Suprapubic skin (tissue), 4 donors: Measurements from ENCODE around the gene NPC1L1. TPM values are rescaled to one million over a fixed set of nuclear protein-coding genes. Genes with fewer than 3 reads are reported as not detected.

Experiments used
- DNase-seq, 2 donors: peaks; one replicate each; pipeline ENCODE4 v3.0.0-alpha.2; 2019; ENCODE audit warnings: low spot score in 2 of 2
- H3K27ac ChIP-seq: fragments of 200-600 bp; sonication (generic); one replicate; pipeline ENCODE4 v1.5.1; 2019
- H3K27me3 ChIP-seq: fragments of 200-600 bp; sonication (generic); one replicate; pipeline ENCODE4 v1.5.1; 2019
- H3K36me3 ChIP-seq: fragments of 200-600 bp; sonication (generic); one replicate; pipeline ENCODE4 v1.5.1; 2019
- H3K4me1 ChIP-seq: fragments of 200-600 bp; sonication (generic); one replicate; pipeline ENCODE4 v1.5.1; 2019
- H3K4me3 ChIP-seq: fragments of 200-600 bp; sonication (generic); one replicate; pipeline ENCODE4 v1.5.1; 2019; ENCODE audit warnings: mild to moderate bottlenecking
- H3K9me3 ChIP-seq: fragments of 200-600 bp; sonication (generic); one replicate; pipeline ENCODE4 v1.5.1; 2019
- CTCF ChIP-seq, 2 donors: fragments of 200-600 bp in 1 of 2; fragments of 450-650 bp in 1 of 2; sonication (generic) in 1 of 2; IDR thresholded peaks; one replicate each; pipeline ENCODE4 v1.5.1; 2016 to 2019; ENCODE audit warnings: antibody characterized with exemption in 2 of 2, mild to moderate bottlenecking in 1 of 2, moderate library complexity in 1 of 2
- EP300 ChIP-seq: sonication (generic); formaldehyde crosslinking; IDR thresholded peaks from one replicate; pipeline ENCODE4 v1.6.1; 2017; ENCODE audit warnings: antibody characterized with exemption
- POLR2A ChIP-seq, 2 donors: fragments of 450-650 bp; IDR thresholded peaks; one replicate each; pipeline ENCODE4 v1.6.1; 2017; ENCODE audit warnings: antibody characterized with exemption in 2 of 2, mild to moderate bottlenecking in 2 of 2, moderate library complexity in 2 of 2
- POLR2AphosphoS5 ChIP-seq, 3 donors: sonication (generic); formaldehyde crosslinking; IDR thresholded peaks; one replicate each; pipeline ENCODE4 v1.6.1; 2017; ENCODE audit warnings: antibody characterized with exemption in 3 of 3
- WGBS: methylation state at CpG from one replicate; pipeline ENCODE4 v1.1.5; 2018; 5-methylcytosine and 5-hydroxymethylcytosine counted together
- total RNA-seq, 4 donors: library from RNA; depleted of rRNA; stranded (reverse); fragments of >200 nt; gene quantifications; one replicate each; pipeline ENCODE4 v1.1.0, GENCODE V29; 2016

Gene NPC1L1
- total RNA-seq, 4 donors from 2014 or later, result 0.24 TPM; not detected in 3

- Histone ChIP-seq H3K9me3 (no peaks in the 10 kb centered on the region), H3K36me3 (peaks cover 51% of the 10 kb centered on the region), H3K27ac (no peak overlapping the region), H3K27me3 (no peaks in the 10 kb centered on the region), H3K4me3 (no peak overlapping the region), H3K4me1 (peaks cover 7% of the 10 kb centered on the region)
- no peak for DNase-seq
- 27% methylated on average over 6 of the region's 6 CpGs for WGBS
- TF ChIP-seq CTCF (IDR thresholded peaks at IDR 0.05), result peak; percentile 87 to 89
- no peak for TF ChIP-seq POLR2A (IDR thresholded peaks at IDR 0.05)
- TF ChIP-seq EP300, result no peak
- TF ChIP-seq POLR2AphosphoS5 (IDR thresholded peaks at IDR 0.05), result no peak
Observed at GRCh38 chr7:44477063-44477830, 63.9 kb downstream of the NPC1L1 start.

- no peak for DNase-seq
- no peaks in the 10 kb centered on the region for H3K9me3 ChIP-seq
- H3K4me3 ChIP-seq, result no peak overlapping the region
- 78% methylated on average over 5 of the region's 5 CpGs for WGBS
- TF ChIP-seq CTCF (IDR thresholded peaks at IDR 0.05) (no peak), POLR2AphosphoS5 (IDR thresholded peaks at IDR 0.05) (no peak), EP300 (no peak), POLR2A (IDR thresholded peaks at IDR 0.05) (no peak)
- H3K27me3 ChIP-seq, result no peaks in the 10 kb centered on the region
- peaks cover 41% of the 10 kb centered on the region for H3K36me3 ChIP-seq
- H3K27ac ChIP-seq, result no peak overlapping the region
- peaks cover 7% of the 10 kb centered on the region for H3K4me1 ChIP-seq
Observed at GRCh38 chr7:44476313-44476712, 64.8 kb downstream of the NPC1L1 start.

GRCh38 chr7:44473295-44473694, 67.8 kb downstream of the NPC1L1 start:
- no peaks in the 10 kb centered on the region for H3K9me3 ChIP-seq
- WGBS, result 77% methylated on average over 3 of the region's 3 CpGs
- TF ChIP-seq POLR2AphosphoS5 (IDR thresholded peaks at IDR 0.05) (no peak), CTCF (IDR thresholded peaks at IDR 0.05) (no peak), POLR2A (IDR thresholded peaks at IDR 0.05) (no peak), EP300 (no peak)
- peaks cover 25% of the 10 kb centered on the region for H3K36me3 ChIP-seq
- no peak overlapping the region for H3K27ac ChIP-seq
- DNase-seq, result no peak
- no peaks in the 10 kb centered on the region for H3K27me3 ChIP-seq
- peaks cover 16% of the 10 kb centered on the region for H3K4me1 ChIP-seq
- H3K4me3 ChIP-seq, result no peak overlapping the region

- DNase-seq, result no peak
- Histone ChIP-seq H3K27me3 (no peaks in the 10 kb centered on the region), H3K4me3 (no peak overlapping the region), H3K36me3 (peaks cover 24% of the 10 kb centered on the region), H3K4me1 (peaks cover 16% of the 10 kb centered on the region), H3K27ac (no peak overlapping the region), H3K9me3 (no peaks in the 10 kb centered on the region)
- TF ChIP-seq POLR2AphosphoS5 (IDR thresholded peaks at IDR 0.05) (no peak), CTCF (IDR thresholded peaks at IDR 0.05) (no peak), EP300 (no peak), POLR2A (IDR thresholded peaks at IDR 0.05) (no peak)
- 36% methylated on average over 3 of the region's 3 CpGs for WGBS
Observed at GRCh38 chr7:44472843-44473242, 68.3 kb downstream of the NPC1L1 start.

GRCh38 chr7:44471850-44472249, 69.3 kb downstream of the NPC1L1 start:
- 75% methylated on average over 3 of the region's 3 CpGs for WGBS

More at GRCh38 chr7:44471850-44472249, 69.3 kb downstream of the NPC1L1 start:
- Histone ChIP-seq H3K4me3 (no peak overlapping the region), H3K4me1 (peaks cover 16% of the 10 kb centered on the region), H3K9me3 (no peaks in the 10 kb centered on the region), H3K36me3 (peaks cover 33% of the 10 kb centered on the region), H3K27ac (no peak overlapping the region), H3K27me3 (no peaks in the 10 kb centered on the region)
- DNase-seq, result no peak
- TF ChIP-seq CTCF (IDR thresholded peaks at IDR 0.05) (no peak), POLR2A (IDR thresholded peaks at IDR 0.05) (no peak), EP300 (no peak), POLR2AphosphoS5 (IDR thresholded peaks at IDR 0.05) (no peak)
